ENCODE data around the gene WNT3A. TPM values are rescaled to one million over a fixed set of nuclear protein-coding genes. Genes with fewer than 3 reads are reported as not detected.

Gene WNT3A
- total and polyA plus RNA-seq, 2 experiments from 2014 or later = not detected

GRCh38 chr1:228063251-228064191 is 56.7 kb downstream of the WNT3A start:
- TF ChIP-seq, protein P1, sequence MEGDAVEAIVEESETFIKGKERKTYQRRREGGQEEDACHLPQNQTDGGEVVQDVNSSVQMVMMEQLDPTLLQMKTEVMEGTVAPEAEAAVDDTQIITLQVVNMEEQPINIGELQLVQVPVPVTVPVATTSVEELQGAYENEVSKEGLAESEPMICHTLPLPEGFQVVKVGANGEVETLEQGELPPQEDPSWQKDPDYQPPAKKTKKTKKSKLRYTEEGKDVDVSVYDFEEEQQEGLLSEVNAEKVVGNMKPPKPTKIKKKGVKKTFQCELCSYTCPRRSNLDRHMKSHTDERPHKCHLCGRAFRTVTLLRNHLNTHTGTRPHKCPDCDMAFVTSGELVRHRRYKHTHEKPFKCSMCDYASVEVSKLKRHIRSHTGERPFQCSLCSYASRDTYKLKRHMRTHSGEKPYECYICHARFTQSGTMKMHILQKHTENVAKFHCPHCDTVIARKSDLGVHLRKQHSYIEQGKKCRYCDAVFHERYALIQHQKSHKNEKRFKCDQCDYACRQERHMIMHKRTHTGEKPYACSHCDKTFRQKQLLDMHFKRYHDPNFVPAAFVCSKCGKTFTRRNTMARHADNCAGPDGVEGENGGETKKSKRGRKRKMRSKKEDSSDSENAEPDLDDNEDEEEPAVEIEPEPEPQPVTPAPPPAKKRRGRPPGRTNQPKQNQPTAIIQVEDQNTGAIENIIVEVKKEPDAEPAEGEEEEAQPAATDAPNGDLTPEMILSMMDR (IDR thresholded peaks at IDR 0.05; ENCODE audit: low read depth, low read length) = no peak
- Histone ChIP-seq H3K9me3 (ENCODE audit: low read depth) (no peaks in the 10 kb centered on the region), H3K27me3 (peaks cover 47% of the 10 kb centered on the region), H3K36me3 (no peaks in the 10 kb centered on the region), H3K27ac (no peak overlapping the region), H3K4me1 (ENCODE audit: low read depth) (no peaks in the 10 kb centered on the region), H3K4me3 (no peak overlapping the region)
- no peak for DNase-seq (ENCODE audit: low read depth in 1 of 2, low spot score in 1 of 2)

GRCh38 chr1:228064296-228064695 is 57.5 kb downstream of the WNT3A start:
- Histone ChIP-seq H3K4me3 (no peak overlapping the region), H3K4me1 (ENCODE audit: low read depth) (no peaks in the 10 kb centered on the region), H3K9me3 (ENCODE audit: low read depth) (no peaks in the 10 kb centered on the region), H3K27ac (no peak overlapping the region), H3K27me3 (peaks cover 46% of the 10 kb centered on the region), H3K36me3 (no peaks in the 10 kb centered on the region)
- TF ChIP-seq, protein P1 (IDR thresholded peaks at IDR 0.05; ENCODE audit: low read depth, low read length) = no peak
- no peak for DNase-seq (ENCODE audit: low read depth in 1 of 2, low spot score in 1 of 2)

DNA sequence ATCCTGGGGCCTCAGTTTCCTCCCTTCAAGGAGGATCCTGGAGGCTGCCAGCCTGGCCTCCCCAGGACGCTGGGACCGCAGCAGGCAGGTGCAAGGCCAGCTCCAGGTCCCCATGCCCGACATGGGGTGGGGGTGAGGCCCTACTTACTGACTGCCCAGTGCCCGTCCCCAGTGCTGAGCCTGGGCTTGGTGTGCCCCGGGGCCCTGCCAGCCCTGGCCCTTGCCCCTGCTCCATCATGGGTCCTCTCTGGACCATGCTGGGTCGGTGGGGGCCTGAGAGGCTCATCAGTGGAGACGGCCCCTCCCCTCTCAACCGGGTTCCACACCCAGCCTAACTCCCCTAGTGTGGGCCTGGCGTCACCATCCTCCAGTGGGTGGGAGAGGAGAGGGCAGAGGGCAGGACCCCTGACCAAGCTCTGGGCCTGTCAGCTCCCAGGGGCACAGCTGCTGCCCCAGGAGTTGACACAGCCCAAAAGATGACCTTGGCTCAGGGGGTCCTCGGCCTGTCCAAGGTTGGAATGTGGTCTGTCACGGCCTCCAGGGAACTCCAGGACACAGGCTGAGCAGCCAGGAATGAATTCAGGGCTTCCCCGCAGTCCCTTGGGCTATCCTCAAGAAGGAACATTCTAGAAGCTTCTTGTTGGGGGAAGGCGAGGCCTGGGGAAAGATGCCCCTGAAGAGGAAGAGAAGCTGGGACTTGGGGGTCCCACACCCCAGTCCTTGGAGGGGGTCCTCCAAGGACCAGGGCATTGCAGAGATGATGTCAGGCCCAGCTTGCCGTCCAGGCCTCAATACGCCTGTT is 58.1 kb downstream of the WNT3A start:
- no peak overlapping the region for H3K27ac ChIP-seq
- no peaks in the 10 kb centered on the region for H3K36me3 ChIP-seq
- no peaks in the 10 kb centered on the region for H3K4me1 ChIP-seq (ENCODE audit: low read depth)
- TF ChIP-seq, protein P1 (IDR thresholded peaks at IDR 0.05; ENCODE audit: low read depth, low read length) = no peak
- no peaks in the 10 kb centered on the region for H3K9me3 ChIP-seq (ENCODE audit: low read depth)
- no peak for DNase-seq (ENCODE audit: low read depth in 1 of 2, low spot score in 1 of 2)
- peaks cover 44% of the 10 kb centered on the region for H3K27me3 ChIP-seq
- no peak overlapping the region for H3K4me3 ChIP-seq

GRCh38 chr1:228065543-228066347 is 58.9 kb downstream of the WNT3A start:
- no peak for DNase-seq (ENCODE audit: low read depth in 1 of 2, low spot score in 1 of 2)
- Histone ChIP-seq H3K9me3 (ENCODE audit: low read depth) (no peaks in the 10 kb centered on the region), H3K36me3 (no peaks in the 10 kb centered on the region), H3K4me1 (ENCODE audit: low read depth) (no peaks in the 10 kb centered on the region), H3K4me3 (no peak overlapping the region), H3K27me3 (peaks cover 43% of the 10 kb centered on the region), H3K27ac (no peak overlapping the region)
- TF ChIP-seq, protein P1 (IDR thresholded peaks at IDR 0.05; ENCODE audit: low read depth, low read length) = no peak

DNA sequence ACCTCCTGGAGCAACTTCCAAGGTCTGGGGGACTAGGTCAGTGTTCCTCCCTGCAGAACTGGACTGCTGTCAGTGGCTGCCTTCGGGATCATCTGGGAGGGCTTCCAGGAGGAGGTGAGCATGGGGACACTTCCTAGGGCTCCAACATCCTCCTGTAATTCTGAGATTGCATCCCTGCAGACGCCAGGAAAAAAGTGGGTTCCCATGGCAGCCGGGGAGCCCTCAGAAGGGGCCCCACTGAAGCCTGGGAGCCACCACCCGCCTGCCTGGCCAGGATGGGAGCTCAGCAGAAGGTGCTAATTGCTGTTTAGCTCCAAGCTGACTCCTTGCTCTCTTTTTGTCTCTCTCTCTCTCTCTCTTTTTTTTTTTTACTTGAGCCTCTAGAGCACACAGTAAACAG is 59.6 kb downstream of the WNT3A start:
- Histone ChIP-seq H3K27me3 (peaks cover 43% of the 10 kb centered on the region), H3K9me3 (ENCODE audit: low read depth) (no peaks in the 10 kb centered on the region), H3K4me1 (ENCODE audit: low read depth) (no peaks in the 10 kb centered on the region), H3K27ac (no peak overlapping the region), H3K36me3 (no peaks in the 10 kb centered on the region), H3K4me3 (no peak overlapping the region)
- no peak for DNase-seq (ENCODE audit: low read depth in 1 of 2, low spot score in 1 of 2)
- TF ChIP-seq, protein P1 (IDR thresholded peaks at IDR 0.05; ENCODE audit: low read depth, low read length) = no peak
